Left ventricle myocardium inferior (tissue), 1 donor: ENCODE results near the gene LRMDA. TPM values are rescaled to one million over a fixed set of nuclear protein-coding genes. Genes with fewer than 3 reads are reported as not detected.

Experiments
- DNase-seq: peaks from one replicate; pipeline ENCODE4 v3.0.0-alpha.2; 2020
- H3K27ac ChIP-seq: fragments of 200-600 bp; replicated peaks from 2 replicates; pipeline ENCODE4 v1.8.0; 2021
- H3K27me3 ChIP-seq: fragments of 200-600 bp; 2 replicates; pipeline ENCODE4 v1.8.0; 2021; ENCODE audit warnings: low read depth
- H3K36me3 ChIP-seq: fragments of 200-600 bp; 2 replicates; pipeline ENCODE4 v1.8.0; 2021
- H3K4me1 ChIP-seq: fragments of 200-600 bp; 2 replicates; pipeline ENCODE4 v1.8.0; 2021
- H3K4me3 ChIP-seq: fragments of 200-600 bp; 2 replicates; pipeline ENCODE4 v1.8.0; 2021; ENCODE audit warnings: mild to moderate bottlenecking, moderate library complexity
- H3K9me3 ChIP-seq: fragments of 200-600 bp; replicated peaks from 2 replicates; pipeline ENCODE4 v1.8.0; 2021
- intact Hi-C: fragments of 100-400 bp; cut with micrococcal nuclease; formaldehyde crosslinking; loops from one replicate; pipeline ENCODE4 v1.11.0; 2022
- total RNA-seq: library from RNA; stranded (reverse); fragmentation: NEBNext Ultra II Directional; extraction: Animal tissue kit (Norgen Biotek cat#: 25700); gene quantifications from one replicate; pipeline ENCODE4 v1.2.1, GENCODE V29; 2021
- TF ChIP-seq, protein P1 (sequence below): fragments of 200-600 bp; IDR thresholded peaks from 2 replicates; pipeline ENCODE4 v1.8.0; 2021; ENCODE audit warnings: antibody characterized with exemption, mild to moderate bottlenecking, borderline replicate concordance
- donor health status: DM: no; HTN: yes; CAD: no; lungs with severe emphysema.

Gene LRMDA
- total RNA-seq, 1 donor from 2014 or later: 18.7 TPM

GRCh38 chr10:76040830-76041220 is 609.4 kb downstream of the LRMDA start:
- H3K4me3 ChIP-seq: no peak overlapping the region

GRCh38 chr10:76041551-76041950 is 610.1 kb downstream of the LRMDA start:
- intact Hi-C loops: no loop called here
- no peak overlapping the region for H3K27ac ChIP-seq
- no peak overlapping the region for H3K4me3 ChIP-seq
- peaks cover 17% of the 10 kb centered on the region for H3K9me3 ChIP-seq
- H3K27me3 ChIP-seq: no peaks in the 10 kb centered on the region
- TF ChIP-seq, protein P1, sequence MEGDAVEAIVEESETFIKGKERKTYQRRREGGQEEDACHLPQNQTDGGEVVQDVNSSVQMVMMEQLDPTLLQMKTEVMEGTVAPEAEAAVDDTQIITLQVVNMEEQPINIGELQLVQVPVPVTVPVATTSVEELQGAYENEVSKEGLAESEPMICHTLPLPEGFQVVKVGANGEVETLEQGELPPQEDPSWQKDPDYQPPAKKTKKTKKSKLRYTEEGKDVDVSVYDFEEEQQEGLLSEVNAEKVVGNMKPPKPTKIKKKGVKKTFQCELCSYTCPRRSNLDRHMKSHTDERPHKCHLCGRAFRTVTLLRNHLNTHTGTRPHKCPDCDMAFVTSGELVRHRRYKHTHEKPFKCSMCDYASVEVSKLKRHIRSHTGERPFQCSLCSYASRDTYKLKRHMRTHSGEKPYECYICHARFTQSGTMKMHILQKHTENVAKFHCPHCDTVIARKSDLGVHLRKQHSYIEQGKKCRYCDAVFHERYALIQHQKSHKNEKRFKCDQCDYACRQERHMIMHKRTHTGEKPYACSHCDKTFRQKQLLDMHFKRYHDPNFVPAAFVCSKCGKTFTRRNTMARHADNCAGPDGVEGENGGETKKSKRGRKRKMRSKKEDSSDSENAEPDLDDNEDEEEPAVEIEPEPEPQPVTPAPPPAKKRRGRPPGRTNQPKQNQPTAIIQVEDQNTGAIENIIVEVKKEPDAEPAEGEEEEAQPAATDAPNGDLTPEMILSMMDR: no peak
- no peak for DNase-seq
- peaks cover 9% of the 10 kb centered on the region for H3K36me3 ChIP-seq
- H3K4me1 ChIP-seq: no peaks in the 10 kb centered on the region

More at GRCh38 chr10:76040830-76041220, 609.4 kb downstream of the LRMDA start:
- TF ChIP-seq, protein P1: no peak
- Histone ChIP-seq H3K9me3 (peaks cover 17% of the 10 kb centered on the region), H3K27me3 (no peaks in the 10 kb centered on the region), H3K4me1 (no peaks in the 10 kb centered on the region), H3K27ac (no peak overlapping the region), H3K36me3 (peaks cover 9% of the 10 kb centered on the region)
- no peak for DNase-seq
- intact Hi-C loops: no loop called here

DNA sequence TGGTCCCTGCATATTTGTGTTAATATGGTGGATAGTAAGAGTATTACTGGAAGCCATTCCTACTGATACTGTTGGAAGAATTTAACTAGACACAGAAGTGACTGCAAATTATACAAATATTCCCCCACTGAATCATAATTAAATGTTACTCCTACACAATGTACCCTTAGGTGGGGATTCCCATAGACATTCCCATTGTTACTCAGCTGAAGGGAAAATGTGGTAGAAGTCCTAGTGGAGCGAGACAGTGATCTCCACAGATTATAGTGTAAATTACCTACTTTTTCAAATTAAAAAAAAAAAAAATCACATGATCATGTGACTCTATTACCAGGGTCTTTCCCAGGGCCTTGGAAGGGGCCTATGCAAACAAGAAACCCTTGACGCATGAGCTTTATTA is 611.8 kb downstream of the LRMDA start:
- Histone ChIP-seq H3K4me3 (no peak overlapping the region), H3K9me3 (peaks cover 12% of the 10 kb centered on the region), H3K4me1 (no peaks in the 10 kb centered on the region), H3K27me3 (no peaks in the 10 kb centered on the region), H3K36me3 (peaks cover 8% of the 10 kb centered on the region), H3K27ac (no peak overlapping the region)
- no peak for DNase-seq
- TF ChIP-seq, protein P1: no peak
- intact Hi-C loops: no loop called here

DNA sequence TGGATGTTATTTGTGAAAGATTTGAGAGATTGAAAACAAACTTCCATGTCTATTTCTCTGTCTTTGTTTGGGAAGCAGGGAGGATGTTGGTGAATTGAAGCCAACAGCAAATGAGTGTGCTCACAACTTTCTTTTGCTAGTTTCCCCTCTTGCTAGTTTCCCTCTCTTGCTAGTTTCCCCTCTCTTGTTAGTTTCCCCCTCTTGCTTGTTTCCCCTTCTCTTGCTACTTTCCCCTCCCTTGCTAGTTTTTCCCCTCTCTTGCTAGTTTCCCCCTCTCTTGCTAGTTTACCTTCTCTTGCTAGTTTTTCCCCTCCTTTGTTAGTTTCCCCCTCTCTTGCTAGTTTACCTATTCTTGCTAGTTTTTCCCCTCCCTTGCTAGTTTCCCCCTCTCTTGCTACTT is 613.3 kb downstream of the LRMDA start:
- no peaks in the 10 kb centered on the region for H3K4me1 ChIP-seq
- intact Hi-C loops: no loop called here
- H3K27ac ChIP-seq: no peak overlapping the region
- TF ChIP-seq, protein P1: no peak
- no peaks in the 10 kb centered on the region for H3K36me3 ChIP-seq
- H3K9me3 ChIP-seq: no peaks in the 10 kb centered on the region
- no peak for DNase-seq
- H3K4me3 ChIP-seq: no peak overlapping the region
- no peaks in the 10 kb centered on the region for H3K27me3 ChIP-seq

DNA sequence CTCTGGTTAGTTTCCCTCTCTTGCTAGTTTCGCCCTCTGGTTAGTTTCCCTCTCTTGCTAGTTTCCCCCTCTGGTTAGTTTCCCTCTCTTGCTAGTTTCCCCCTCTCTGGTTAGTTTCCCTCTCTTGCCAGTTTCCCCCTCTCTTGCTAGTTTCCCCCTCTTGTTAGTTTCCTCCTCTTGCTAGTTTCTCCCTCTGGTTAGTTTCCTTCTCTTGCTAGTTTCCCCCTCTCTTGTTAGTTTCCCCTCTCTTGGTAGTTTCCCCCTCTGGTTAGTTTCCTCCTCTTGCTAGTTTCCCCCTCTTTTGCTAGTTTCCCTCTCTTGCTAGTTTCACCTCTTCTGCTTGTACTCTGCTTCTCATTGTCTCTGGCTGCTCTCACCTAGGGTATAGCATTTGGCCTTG is 613.8 kb downstream of the LRMDA start:
- DNase-seq: no peak
- H3K27ac ChIP-seq: no peak overlapping the region
- H3K9me3 ChIP-seq: no peaks in the 10 kb centered on the region
- H3K4me3 ChIP-seq: no peak overlapping the region
- TF ChIP-seq, protein P1: no peak
- H3K27me3 ChIP-seq: no peaks in the 10 kb centered on the region
- H3K4me1 ChIP-seq: peaks cover 3% of the 10 kb centered on the region
- intact Hi-C loops: no loop called here
- no peaks in the 10 kb centered on the region for H3K36me3 ChIP-seq

- TF ChIP-seq, protein P1: no peak
- Histone ChIP-seq H3K4me1 (peaks cover 8% of the 10 kb centered on the region), H3K4me3 (no peak overlapping the region), H3K27me3 (no peaks in the 10 kb centered on the region), H3K9me3 (no peaks in the 10 kb centered on the region), H3K36me3 (no peaks in the 10 kb centered on the region), H3K27ac (no peak overlapping the region)
- intact Hi-C loops: no loop called here
- DNase-seq: no peak
Measured at GRCh38 chr10:76047521-76047920, 616.1 kb downstream of the LRMDA start.
